HepG2 (cell line): ENCODE data around the gene BPIFA1. TPM values are rescaled to one million over a fixed set of nuclear protein-coding genes. Genes with fewer than 3 reads are reported as not detected.

Source experiments
- ATAC-seq: fragments of 200-7000 bp; cut with Tn5 transposase; 3 replicates; pipeline ENCODE4 v1.9.1; 2020; ENCODE audit warnings: mild to moderate bottlenecking, moderate library complexity
- BruUV-seq: library from RNA; stranded (reverse); fragments of 400-500 nt; replicated peaks from 2 replicates; lab custom pipeline; 2021; lab: Mats Ljungman, UMichigan
- CTCF ChIA-PET: fragments of 300-600 bp; formaldehyde crosslinking; extraction: SDS; loops from one replicate; lab custom pipeline; 2021; ENCODE audit warnings: low total read pairs, inconsistent platforms, low intra/inter-chr PET ratio; lab: Yijun Ruan, JAX
- POLR2A ChIA-PET: fragments of 350-600 bp; sonication (Branson Sonifier 250); formaldehyde crosslinking; loops from one replicate; lab custom pipeline; 2020; ENCODE audit warnings: antibody characterized with exemption, inconsistent platforms; lab: Yijun Ruan, JAX
- DNase-seq: peaks from one replicate; pipeline ENCODE4 v3.0.0-alpha.2; 2015; ENCODE audit warnings: low spot score
- FAIRE-seq: peaks from 3 replicates; lab custom pipeline; 2011; peaks lifted over from hg19 to GRCh38; lab: Jason Lieb, UNC
- H2AFZ ChIP-seq: one replicate; pipeline ENCODE4 v1.6.1; 2011; ENCODE audit warnings: low read length, inconsistent platforms
- H3K27ac ChIP-seq: fragments of 300-600 bp; 3 replicates; pipeline ENCODE4 v1.8.0; 2011; ENCODE audit warnings: mixed run types, mild to moderate bottlenecking, mixed read lengths, low read length, inconsistent platforms; ENCODE audit not compliant: insufficient read depth; ENCODE audit errors: extremely low read length
- H3K27me3 ChIP-seq, 2 experiments: fragments of 200-600 bp in 1 of 2; 2 replicates in 1 of 2; 3 replicates in 1 of 2; pipeline versions ENCODE4 v1.6.0 to v1.8.0; 2011; ENCODE audit warnings: low read length in 2 of 2, mild to moderate bottlenecking in 2 of 2, moderate library complexity in 2 of 2, inconsistent platforms in 1 of 2; ENCODE audit not compliant: insufficient read depth in 2 of 2, control insufficient read depth in 1 of 2
- H3K36me3 ChIP-seq, 2 experiments: fragments of 200-600 bp in 1 of 2; replicated peaks in 1 of 2; 2 replicates in 1 of 2; 3 replicates in 1 of 2; pipeline versions ENCODE4 v1.5.1 to v1.8.0; 2011; ENCODE audit warnings: low read length in 2 of 2, inconsistent platforms in 1 of 2; ENCODE audit not compliant: insufficient read depth in 2 of 2, control insufficient read depth in 1 of 2
- H3K4me1 ChIP-seq: 2 replicates; pipeline ENCODE4 v1.5.1; 2012; ENCODE audit warnings: low read length, inconsistent platforms; ENCODE audit not compliant: insufficient read depth
- H3K4me2 ChIP-seq: 2 replicates; pipeline ENCODE4 v1.6.0; 2011; ENCODE audit warnings: low read depth, low read length, inconsistent platforms
- H3K4me3 ChIP-seq, 3 experiments: fragments of 200-600 bp in 1 of 3; sonication (generic), shearing (Covaris generic) in 1 of 3; replicated peaks in 1 of 3; 2 replicates each; pipeline ENCODE4 v1.5.1; 2011 to 2016; ENCODE audit warnings: low read length in 3 of 3, inconsistent platforms in 2 of 3, low read depth in 2 of 3, mild to moderate bottlenecking in 2 of 3, control low read depth in 1 of 3, mixed read lengths in 1 of 3; ENCODE audit not compliant: insufficient read depth in 1 of 3
- H3K79me2 ChIP-seq: one replicate; pipeline ENCODE4 v1.6.1; 2011; ENCODE audit warnings: low read length, inconsistent platforms; ENCODE audit not compliant: insufficient read depth
- H3K9ac ChIP-seq: 2 replicates; pipeline ENCODE4 v1.6.0; 2011; ENCODE audit warnings: mild to moderate bottlenecking, low read depth, low read length, inconsistent platforms; ENCODE audit not compliant: insufficient read depth
- H3K9me3 ChIP-seq: 2 replicates; pipeline ENCODE4 v1.5.1; 2012; ENCODE audit warnings: mild to moderate bottlenecking, low read length
- H4K20me1 ChIP-seq: 2 replicates; pipeline ENCODE4 v1.6.0; 2011; ENCODE audit warnings: inconsistent platforms, mild to moderate bottlenecking, low read length, moderate library complexity; ENCODE audit not compliant: insufficient read depth
- BORCS8-MEF2B ChIP-seq: sonication (generic); formaldehyde crosslinking; IDR thresholded peaks from 2 replicates; pipeline ENCODE4 v1.8.0; 2022; ENCODE audit warnings: mild to moderate bottlenecking, missing genetic modification reagents
- CBX5 ChIP-seq: sonication (generic); formaldehyde crosslinking; IDR thresholded peaks from 2 replicates; pipeline ENCODE4 v1.4.0; 2020; ENCODE audit warnings: missing genetic modification reagents, borderline replicate concordance
- HDAC2 ChIP-seq: sonication (generic); formaldehyde crosslinking; IDR thresholded peaks from 2 replicates; pipeline ENCODE4 v1.4.0; 2020; ENCODE audit warnings: missing genetic modification reagents
- HMG20A ChIP-seq: IDR thresholded peaks from 2 replicates; pipeline ENCODE4 v1.6.1; 2016; ENCODE audit warnings: borderline replicate concordance
- NR3C1 ChIP-seq: sonication (generic); formaldehyde crosslinking; IDR thresholded peaks from 2 replicates; pipeline ENCODE4 v1.4.0; 2020; ENCODE audit warnings: missing genetic modification reagents
- POLR2AphosphoS5 ChIP-seq: IDR thresholded peaks from 2 replicates; pipeline ENCODE4 v1.6.1; 2012; ENCODE audit warnings: low read depth, low read length
- TBX2 ChIP-seq: sonication (generic); formaldehyde crosslinking; IDR thresholded peaks from 2 replicates; pipeline ENCODE4 v1.5.0; 2020; ENCODE audit warnings: missing genetic modification reagents, mild to moderate bottlenecking, borderline replicate concordance
- ZNF251 ChIP-seq: sonication (generic); formaldehyde crosslinking; IDR thresholded peaks from 2 replicates; pipeline ENCODE4 v1.9.0; 2021; ENCODE audit warnings: mild to moderate bottlenecking, missing genetic modification reagents
- ZNF343 ChIP-seq: sonication (generic); formaldehyde crosslinking; IDR thresholded peaks from 2 replicates; pipeline ENCODE4 v1.4.0; 2020; ENCODE audit warnings: mild to moderate bottlenecking, missing genetic modification reagents
- ZNF510 ChIP-seq: sonication (generic); formaldehyde crosslinking; IDR thresholded peaks from 2 replicates; pipeline ENCODE4 v1.4.0; 2020; ENCODE audit warnings: low read depth, mild to moderate bottlenecking, missing genetic modification reagents
- ZNF556 ChIP-seq: sonication (generic); formaldehyde crosslinking; IDR thresholded peaks from 2 replicates; pipeline ENCODE4 v1.4.0; 2020; ENCODE audit warnings: mild to moderate bottlenecking, missing genetic modification reagents, borderline replicate concordance
- WGBS: methylation state at CpG from one replicate; pipeline ENCODE4 v1.1.6; 2017; ENCODE audit warnings: low lambda C conversion rate; 5-methylcytosine and 5-hydroxymethylcytosine counted together
- in situ Hi-C: cut with HindIII; loops from 2 replicates; pipeline ENCODE4 v1.10.0; 2017; ENCODE audit warnings: low pct_unique_long_range_greater_than_20kb; ENCODE audit not compliant: extremely low pct_ligation_motif_present
- intact Hi-C: fragments of 100-400 bp; cut with micrococcal nuclease; formaldehyde crosslinking; loops from one replicate; pipeline ENCODE4 v1.10.0; 2022; ENCODE audit not compliant: unreplicated experiment
- polyA plus RNA-seq, 8 experiments: library from polyadenylated mRNA; depleted of rRNA in 3 of 8; stranded (reverse) in 7 of 8; unstranded in 1 of 8; fragments of >200 nt; fragmentation: Illumina TruSeq in 4 of 8; extraction: Trizol in 4 of 8; gene quantifications; 2 replicates each; pipeline versions ENCODE4 v1.2.1 to v1.2.3, GENCODE V29; 2011 to 2016; ENCODE audit warnings: low read depth in 4 of 8, missing spikeins in 1 of 8, mixed read lengths in 1 of 8; ENCODE audit not compliant: insufficient read depth in 1 of 8
- total RNA-seq, 5 experiments: library from RNA; depleted of rRNA; stranded (reverse); fragments of >200 nt; fragmentation: Illumina TruSeq; extraction: Trizol; gene quantifications; 2 replicates each; pipeline ENCODE4 v1.2.3, GENCODE V29; 2016; ENCODE audit warnings: low read depth in 1 of 5
- TF ChIP-seq, protein P1 (sequence below): sonication (generic); formaldehyde crosslinking; IDR thresholded peaks from 2 replicates; pipeline ENCODE4 v1.4.0; 2020; ENCODE audit warnings: missing genetic modification reagents
- TF ChIP-seq, protein P2 (sequence below): sonication (generic); formaldehyde crosslinking; IDR thresholded peaks from 2 replicates; pipeline ENCODE4 v1.5.1; 2020; ENCODE audit warnings: mild to moderate bottlenecking, moderate library complexity, missing genetic modification reagents

Gene BPIFA1
- total and polyA plus RNA-seq, 2 of the 13 experiments (the other 11 are each of a cell fraction or from before 2014, with no cell fraction given), result not detected

DNA sequence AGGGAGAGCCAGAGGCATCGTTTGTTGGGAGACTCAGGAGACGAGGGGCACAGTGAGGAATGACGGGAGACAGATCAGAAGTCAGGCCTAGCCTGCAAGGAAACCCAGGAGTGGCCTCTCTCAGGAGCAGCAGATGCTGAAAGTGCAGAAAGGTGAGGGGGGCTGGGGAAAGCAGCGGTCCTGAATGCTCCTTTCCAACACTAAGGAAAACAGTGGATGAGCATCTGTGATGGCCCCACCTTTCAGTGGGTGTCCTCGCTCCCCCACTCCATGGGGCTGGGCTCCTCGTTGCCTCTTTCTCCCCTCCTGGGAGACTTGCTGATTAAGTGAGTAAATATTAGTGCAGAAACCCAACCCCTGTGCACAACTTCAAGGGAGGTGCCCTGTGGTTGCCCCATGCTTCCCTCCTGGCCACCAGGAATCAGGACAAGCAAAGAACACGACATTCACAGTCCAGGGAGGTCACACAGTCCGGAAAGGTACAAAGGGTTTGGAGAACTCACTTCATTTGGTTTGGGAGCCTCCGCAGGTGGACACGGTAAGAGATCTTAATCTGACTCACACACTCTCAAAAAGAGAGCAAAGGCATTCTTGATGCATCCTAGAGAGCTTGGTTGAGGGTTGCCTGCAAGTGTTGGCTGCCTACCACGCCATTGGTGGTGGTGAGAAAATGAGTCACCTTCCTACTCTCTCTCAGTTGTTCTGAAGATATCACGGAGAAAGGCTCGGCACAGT lies 37.5 kb downstream of the BPIFA1 start (continued):
- TF ChIP-seq, protein P1, sequence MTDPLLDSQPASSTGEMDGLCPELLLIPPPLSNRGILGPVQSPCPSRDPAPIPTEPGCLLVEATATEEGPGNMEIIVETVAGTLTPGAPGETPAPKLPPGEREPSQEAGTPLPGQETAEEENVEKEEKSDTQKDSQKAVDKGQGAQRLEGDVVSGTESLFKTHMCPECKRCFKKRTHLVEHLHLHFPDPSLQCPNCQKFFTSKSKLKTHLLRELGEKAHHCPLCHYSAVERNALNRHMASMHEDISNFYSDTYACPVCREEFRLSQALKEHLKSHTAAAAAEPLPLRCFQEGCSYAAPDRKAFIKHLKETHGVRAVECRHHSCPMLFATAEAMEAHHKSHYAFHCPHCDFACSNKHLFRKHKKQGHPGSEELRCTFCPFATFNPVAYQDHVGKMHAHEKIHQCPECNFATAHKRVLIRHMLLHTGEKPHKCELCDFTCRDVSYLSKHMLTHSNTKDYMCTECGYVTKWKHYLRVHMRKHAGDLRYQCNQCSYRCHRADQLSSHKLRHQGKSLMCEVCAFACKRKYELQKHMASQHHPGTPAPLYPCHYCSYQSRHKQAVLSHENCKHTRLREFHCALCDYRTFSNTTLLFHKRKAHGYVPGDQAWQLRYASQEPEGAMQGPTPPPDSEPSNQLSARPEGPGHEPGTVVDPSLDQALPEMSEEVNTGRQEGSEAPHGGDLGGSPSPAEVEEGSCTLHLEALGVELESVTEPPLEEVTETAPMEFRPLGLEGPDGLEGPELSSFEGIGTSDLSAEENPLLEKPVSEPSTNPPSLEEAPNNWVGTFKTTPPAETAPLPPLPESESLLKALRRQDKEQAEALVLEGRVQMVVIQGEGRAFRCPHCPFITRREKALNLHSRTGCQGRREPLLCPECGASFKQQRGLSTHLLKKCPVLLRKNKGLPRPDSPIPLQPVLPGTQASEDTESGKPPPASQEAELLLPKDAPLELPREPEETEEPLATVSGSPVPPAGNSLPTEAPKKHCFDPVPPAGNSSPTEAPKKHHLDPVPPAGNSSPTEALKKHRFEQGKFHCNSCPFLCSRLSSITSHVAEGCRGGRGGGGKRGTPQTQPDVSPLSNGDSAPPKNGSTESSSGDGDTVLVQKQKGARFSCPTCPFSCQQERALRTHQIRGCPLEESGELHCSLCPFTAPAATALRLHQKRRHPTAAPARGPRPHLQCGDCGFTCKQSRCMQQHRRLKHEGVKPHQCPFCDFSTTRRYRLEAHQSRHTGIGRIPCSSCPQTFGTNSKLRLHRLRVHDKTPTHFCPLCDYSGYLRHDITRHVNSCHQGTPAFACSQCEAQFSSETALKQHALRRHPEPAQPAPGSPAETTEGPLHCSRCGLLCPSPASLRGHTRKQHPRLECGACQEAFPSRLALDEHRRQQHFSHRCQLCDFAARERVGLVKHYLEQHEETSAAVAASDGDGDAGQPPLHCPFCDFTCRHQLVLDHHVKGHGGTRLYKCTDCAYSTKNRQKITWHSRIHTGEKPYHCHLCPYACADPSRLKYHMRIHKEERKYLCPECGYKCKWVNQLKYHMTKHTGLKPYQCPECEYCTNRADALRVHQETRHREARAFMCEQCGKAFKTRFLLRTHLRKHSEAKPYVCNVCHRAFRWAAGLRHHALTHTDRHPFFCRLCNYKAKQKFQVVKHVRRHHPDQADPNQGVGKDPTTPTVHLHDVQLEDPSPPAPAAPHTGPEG (CRISPR knock-in tag), result no peak
- TF ChIP-seq ZNF343 (CRISPR knock-in tag), result no peak

DNA sequence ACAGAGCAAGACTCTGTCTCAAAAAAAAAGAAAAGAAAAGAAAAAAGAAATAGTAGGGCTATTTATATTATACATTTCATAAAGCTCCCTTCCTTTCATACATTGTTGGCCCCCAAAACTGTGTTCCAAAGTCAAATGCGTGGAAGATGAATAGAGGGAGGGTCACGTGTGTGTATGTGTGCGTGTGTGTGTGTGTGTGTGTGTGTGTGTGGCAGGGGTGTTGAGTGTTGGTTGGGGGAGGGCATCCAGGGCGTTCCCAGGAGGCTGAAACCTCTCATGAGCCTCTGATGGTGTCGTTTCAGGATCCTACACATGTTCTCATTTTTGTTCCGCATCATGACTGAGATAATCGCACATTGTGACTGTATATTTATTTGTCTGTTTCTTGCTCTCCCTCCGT lies 39.4 kb downstream of the BPIFA1 start:
- Histone ChIP-seq H2AFZ (no peak overlapping the region), H3K4me2 (no peak overlapping the region), H3K27ac (no peak overlapping the region), H3K27me3 (no peaks in the 10 kb centered on the region; a peak in 1 of 5 replicates), H3K4me1 (peaks cover 84% of the 10 kb centered on the region), H3K9me3 (no peaks in the 10 kb centered on the region), H3K9ac (no peak overlapping the region), H4K20me1 (no peaks in the 10 kb centered on the region), H3K4me3 (no peak overlapping the region), H3K79me2 (no peaks in the 10 kb centered on the region), H3K36me3 (no peaks in the 10 kb centered on the region)
- 61% methylated on average over 8 of the region's 8 CpGs for WGBS
- intact Hi-C loops, result no loop called here
- in situ Hi-C loops, result no loop called here
- CTCF ChIA-PET, result no interaction called here
- ATAC-seq (no peak), FAIRE-seq (no peak), DNase-seq (no peak)
- POLR2A ChIA-PET, result no interaction called here
- BruUV-seq, result no TSS peak
- TF ChIP-seq BORCS8-MEF2B (CRISPR knock-in tag) (no peak), NR3C1 (CRISPR knock-in tag) (no peak), ZNF510 (no peak), HDAC2 (CRISPR knock-in tag) (no peak), ZNF556 (CRISPR knock-in tag) (no peak), CBX5 (no peak), ZNF251 (CRISPR knock-in tag) (no peak), POLR2AphosphoS5 (no peak), HMG20A (CRISPR knock-in tag) (no peak), TBX2 (CRISPR knock-in tag) (no peak)
- TF ChIP-seq, protein P2, sequence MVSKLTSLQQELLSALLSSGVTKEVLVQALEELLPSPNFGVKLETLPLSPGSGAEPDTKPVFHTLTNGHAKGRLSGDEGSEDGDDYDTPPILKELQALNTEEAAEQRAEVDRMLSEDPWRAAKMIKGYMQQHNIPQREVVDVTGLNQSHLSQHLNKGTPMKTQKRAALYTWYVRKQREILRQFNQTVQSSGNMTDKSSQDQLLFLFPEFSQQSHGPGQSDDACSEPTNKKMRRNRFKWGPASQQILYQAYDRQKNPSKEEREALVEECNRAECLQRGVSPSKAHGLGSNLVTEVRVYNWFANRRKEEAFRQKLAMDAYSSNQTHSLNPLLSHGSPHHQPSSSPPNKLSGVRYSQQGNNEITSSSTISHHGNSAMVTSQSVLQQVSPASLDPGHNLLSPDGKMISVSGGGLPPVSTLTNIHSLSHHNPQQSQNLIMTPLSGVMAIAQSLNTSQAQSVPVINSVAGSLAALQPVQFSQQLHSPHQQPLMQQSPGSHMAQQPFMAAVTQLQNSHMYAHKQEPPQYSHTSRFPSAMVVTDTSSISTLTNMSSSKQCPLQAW (CRISPR knock-in tag), result no peak
